Dedifferentiated amniotic fluid mesenchymal stem cell (primary cell): ENCODE data around the gene SRPRA.

Source experiments
- DNase-seq: peaks from one replicate; pipeline ENCODE4 v3.0.0-alpha.2; 2016; ENCODE audit errors: extremely low spot score

Gene SRPRA

DNA sequence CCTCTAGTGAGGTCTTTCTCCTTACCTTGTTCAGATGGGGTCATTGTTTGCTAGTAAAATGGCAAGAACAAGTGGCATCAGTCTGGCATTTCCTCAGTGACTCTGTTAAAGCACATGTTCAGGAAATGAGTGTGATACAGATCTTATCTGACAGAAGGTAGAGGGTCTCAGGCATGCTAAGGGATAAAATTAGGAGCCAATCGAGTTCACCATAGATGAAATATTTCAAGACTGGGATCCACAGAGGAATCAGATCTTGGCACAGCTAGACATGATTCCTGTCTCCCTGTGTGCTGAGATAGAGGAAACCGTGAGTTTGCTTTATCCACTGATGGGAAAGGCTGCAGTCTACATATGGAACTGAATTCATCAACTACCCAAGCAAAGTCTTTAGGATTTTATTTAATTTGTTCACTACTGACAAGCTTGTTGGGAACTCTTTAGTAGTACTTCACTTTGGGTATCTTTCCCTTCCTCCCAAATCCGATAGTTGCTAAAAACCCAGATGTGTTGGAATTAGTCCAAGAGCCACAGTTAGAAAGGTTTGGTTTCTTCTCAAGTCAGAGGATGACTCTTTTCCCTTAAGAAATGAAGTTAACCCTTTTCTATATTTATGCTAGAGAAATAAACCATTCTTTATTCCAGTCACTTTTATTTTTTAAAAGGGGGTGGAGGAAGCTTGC is 38.7 kb downstream of the SRPRA start:
- DNase-seq: no peak

GRCh38 chr11:126226334-126227084 is 42.2 kb downstream of the SRPRA start:
- DNase-seq: no peak

DNA sequence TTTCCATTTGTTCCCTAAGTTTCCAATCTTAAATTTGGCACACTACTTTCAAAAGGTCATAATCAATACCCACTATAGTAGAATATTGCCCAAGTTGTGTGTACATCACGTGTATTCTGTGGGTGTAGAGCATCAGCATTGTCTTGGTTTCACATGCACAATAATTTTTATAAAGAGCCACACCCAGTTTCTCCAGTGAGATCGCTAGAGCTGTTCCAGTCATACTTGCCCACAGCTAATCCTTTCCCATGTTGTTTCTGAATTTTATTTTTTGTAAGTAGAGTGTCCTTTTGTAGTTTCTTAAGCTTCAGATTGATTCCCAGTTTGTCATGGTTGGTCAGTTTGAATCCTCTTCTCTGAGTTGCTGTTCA is 43.4 kb downstream of the SRPRA start:
- DNase-seq: no peak

- no peak for DNase-seq
Measured at GRCh38 chr11:126224647-126225294, 43.9 kb downstream of the SRPRA start.

- no peak for DNase-seq
Measured at GRCh38 chr11:126219547-126219946, 49.1 kb downstream of the SRPRA start.

GRCh38 chr11:126217491-126217890 is 51.2 kb downstream of the SRPRA start:
- no peak for DNase-seq

- no peak for DNase-seq
Measured at GRCh38 chr11:126216526-126217305, 52.0 kb downstream of the SRPRA start.

GRCh38 chr11:126214841-126215240 is 53.9 kb downstream of the SRPRA start:
- DNase-seq: no peak

DNA sequence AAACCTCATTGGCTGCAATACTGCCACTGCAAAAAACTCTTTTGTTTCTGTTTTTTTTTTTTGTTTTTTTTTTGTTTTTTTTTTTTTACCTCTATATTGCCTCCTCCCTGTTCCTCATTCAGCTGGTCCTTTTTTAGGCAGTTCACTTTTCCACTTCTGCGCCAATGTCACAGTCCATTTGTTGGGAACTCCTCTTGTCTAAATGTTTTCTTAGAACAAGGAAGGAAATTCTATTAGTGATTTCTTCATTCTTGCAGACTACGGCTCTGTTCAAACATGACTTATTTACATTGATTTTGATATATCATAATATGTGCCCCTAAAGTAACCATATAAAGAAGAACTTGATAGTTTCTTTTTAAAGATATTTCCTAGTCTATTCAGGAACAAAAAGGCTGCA is 54.3 kb downstream of the SRPRA start:
- no peak for DNase-seq
